Neural crest cell (in vitro differentiated cells): ENCODE results near the gene CD4. TPM values are rescaled to one million over a fixed set of nuclear protein-coding genes. Genes with fewer than 3 reads are reported as not detected.

ENCODE experiments used
- DNase-seq: peaks from one replicate; pipeline ENCODE4 v3.0.0; 2021; ENCODE audit warnings: low read depth, mixed read lengths, low spot score
- H3K27ac Mint-ChIP-seq: one replicate; pipeline ENCODE4 v1.8.0; 2021; ENCODE audit warnings: mild to moderate bottlenecking, mixed read lengths; ENCODE audit not compliant: unreplicated experiment
- H3K27me3 Mint-ChIP-seq: 2 replicates; pipeline ENCODE4 v1.8.0; 2021; ENCODE audit warnings: low read depth, mild to moderate bottlenecking, mixed read lengths
- H3K36me3 Mint-ChIP-seq: 2 replicates; pipeline ENCODE4 v1.8.0; 2021; ENCODE audit warnings: low read depth, mild to moderate bottlenecking, mixed read lengths
- H3K4me1 Mint-ChIP-seq: 2 replicates; pipeline ENCODE4 v1.8.0; 2021; ENCODE audit warnings: mixed read lengths
- H3K4me3 Mint-ChIP-seq: one replicate; pipeline ENCODE4 v1.8.0; 2021; ENCODE audit warnings: mild to moderate bottlenecking, mixed read lengths
- H3K9me3 Mint-ChIP-seq: 2 replicates; pipeline ENCODE4 v1.8.0; 2021; ENCODE audit warnings: mixed read lengths
- CTCF ChIP-seq: fragments of 200-600 bp; sonication (generic); conservative IDR thresholded peaks from 2 replicates; pipeline ENCODE4 v1.5.0; 2021; ENCODE audit warnings: antibody characterized with exemption, mild to moderate bottlenecking
- total RNA-seq: library from RNA; stranded (reverse); gene quantifications from 2 replicates; pipeline ENCODE4 v1.2.1, GENCODE V29; 2021

The CD4 gene
- total RNA-seq, 1 donor from 2014 or later, result 4.1 TPM

- H3K9me3 Mint-ChIP-seq, result no peaks in the 10 kb centered on the region
These were observed 40.6 kb upstream of the CD4 start for GRCh38 chr12:6748761-6749160.

DNA sequence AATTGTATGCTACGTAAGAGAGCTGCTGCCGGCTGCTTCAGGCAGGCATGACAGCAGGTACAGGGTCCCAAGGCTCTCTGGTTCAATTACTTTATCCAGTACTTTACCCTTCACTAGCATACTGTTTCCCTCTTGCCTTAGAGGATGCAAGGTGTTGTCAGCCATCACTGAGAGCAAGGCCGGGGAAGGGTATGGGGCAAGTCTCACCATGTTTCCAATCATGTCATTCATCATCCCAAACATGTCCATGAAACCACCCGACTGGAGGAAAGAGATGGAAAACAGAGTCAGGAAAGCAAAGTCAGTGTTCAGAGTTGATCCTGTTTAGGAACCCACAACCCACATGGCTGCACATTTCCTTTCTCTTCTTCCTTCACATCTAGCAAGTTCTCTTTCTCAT, 38.8 kb upstream of the CD4 start:
- peaks cover 33% of the 10 kb centered on the region for H3K4me1 Mint-ChIP-seq
- peaks cover 13% of the 10 kb centered on the region for H3K36me3 Mint-ChIP-seq
- TF ChIP-seq CTCF, result no peak
- no peak overlapping the region for H3K4me3 Mint-ChIP-seq
- no peak for DNase-seq
- H3K27ac Mint-ChIP-seq, result no peak overlapping the region
- no peaks in the 10 kb centered on the region for H3K27me3 Mint-ChIP-seq
- H3K9me3 Mint-ChIP-seq, result no peaks in the 10 kb centered on the region

More at GRCh38 chr12:6748761-6749160, 40.6 kb upstream of the CD4 start:
- H3K27ac Mint-ChIP-seq, result no peak overlapping the region
- peak overlapping the region; percentile 39 for H3K4me3 Mint-ChIP-seq
- H3K27me3 Mint-ChIP-seq, result no peaks in the 10 kb centered on the region
- H3K36me3 Mint-ChIP-seq, result peaks cover 13% of the 10 kb centered on the region
- no peak for TF ChIP-seq CTCF
- no peak for DNase-seq
- peaks cover 28% of the 10 kb centered on the region for H3K4me1 Mint-ChIP-seq

DNA sequence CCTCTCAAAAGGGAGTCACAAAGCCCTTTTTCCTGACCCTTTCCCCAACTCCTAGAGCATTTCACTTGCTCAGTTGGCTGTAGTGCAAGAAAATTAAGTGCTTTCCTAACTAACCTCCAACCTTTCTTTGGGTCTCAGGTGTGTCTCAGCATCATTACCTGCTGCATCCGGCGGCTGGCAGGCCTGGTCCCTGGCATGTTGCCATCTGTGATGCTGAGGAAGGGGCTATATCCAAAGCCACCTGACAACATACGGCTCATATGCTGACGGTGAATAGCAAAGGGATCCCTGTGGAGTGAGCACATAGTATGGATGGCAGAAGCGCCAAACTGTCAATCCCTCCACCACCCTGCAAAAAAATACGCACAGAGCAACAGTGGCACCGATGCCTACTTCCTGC, 37.6 kb upstream of the CD4 start:
- Mint-ChIP-seq H3K4me1 (peaks cover 33% of the 10 kb centered on the region), H3K27ac (no peak overlapping the region), H3K9me3 (no peaks in the 10 kb centered on the region), H3K4me3 (peak overlapping the region; percentile 97), H3K36me3 (peaks cover 13% of the 10 kb centered on the region), H3K27me3 (no peaks in the 10 kb centered on the region)
- TF ChIP-seq CTCF, result no peak
- no peak for DNase-seq

GRCh38 chr12:6752167-6752920, 37.0 kb upstream of the CD4 start:
- Mint-ChIP-seq H3K4me1 (peaks cover 37% of the 10 kb centered on the region), H3K9me3 (no peaks in the 10 kb centered on the region), H3K36me3 (peaks cover 13% of the 10 kb centered on the region), H3K27ac (peak overlapping the region; percentile 31), H3K27me3 (no peaks in the 10 kb centered on the region), H3K4me3 (peak overlapping the region; percentile 97)
- DNase-seq, result no peak
- peak; percentile 57 for TF ChIP-seq CTCF

- H3K27me3 Mint-ChIP-seq, result no peaks in the 10 kb centered on the region
- peak within 1 kb of the TSS; percentile 99 for H3K27ac Mint-ChIP-seq
- no peaks in the 10 kb centered on the region for H3K9me3 Mint-ChIP-seq
- H3K4me3 Mint-ChIP-seq, result peak within 1 kb of the TSS; percentile 97
- TF ChIP-seq CTCF, result peak; percentile 100
- peak; percentile 99 for DNase-seq
- peaks cover 6% of the 10 kb centered on the region for H3K36me3 Mint-ChIP-seq
- H3K4me1 Mint-ChIP-seq, result peaks cover 43% of the 10 kb centered on the region
These were observed 36.2 kb upstream of the CD4 start, which contains the start of gene MLF2 for GRCh38 chr12:6752921-6753771. Gene MLF2 (minus strand): TSS chr12:6753141. CDS start chr12:6752334, 807 bp downstream.
